ENCODE results near the gene DDX27.
"Not testable (repeated sequence)": the region's sequence is repeated elsewhere in the genome, so short reads cannot be mapped to it uniquely, and the experiment has no call there.

Gene DDX27

GRCh38 chr20:49203011-49203410 is 16.2 kb upstream of the DDX27 start:
- no peak for DNase-seq (ENCODE audit: low spot score)

- DNase-seq (ENCODE audit: low spot score), result no peak
Observed at GRCh38 chr20:49203746-49204145, 15.5 kb upstream of the DDX27 start.

- no peak for DNase-seq (ENCODE audit: low spot score)
Observed at GRCh38 chr20:49207076-49207475, 12.1 kb upstream of the DDX27 start.

GRCh38 chr20:49210101-49210756 is 9.0 kb upstream of the DDX27 start:
- DNase-seq (ENCODE audit: low spot score), result no peak

GRCh38 chr20:49210757-49211110 is 8.5 kb upstream of the DDX27 start:
- DNase-seq (ENCODE audit: low spot score), result no peak

- DNase-seq (ENCODE audit: low spot score), result no peak
Observed at GRCh38 chr20:49214571-49214970, 4.6 kb upstream of the DDX27 start.

- no peak for DNase-seq (ENCODE audit: low spot score)
Observed at GRCh38 chr20:49215232-49215631, 4.0 kb upstream of the DDX27 start.

GRCh38 chr20:49216991-49217578 is 2.1 kb upstream of the DDX27 start:
- peak; percentile 94 for DNase-seq (ENCODE audit: low spot score)

GRCh38 chr20:49218739-49219090 is 501 bp upstream of the DDX27 start:
- not testable (repeated sequence) for DNase-seq (ENCODE audit: low spot score)

- no peak for DNase-seq (ENCODE audit: low spot score)
Observed at GRCh38 chr20:49219924-49220831, 962 bp downstream of the DDX27 start.

GRCh38 chr20:49225896-49226295 is 6.7 kb downstream of the DDX27 start:
- no peak for DNase-seq (ENCODE audit: low spot score)

- DNase-seq (ENCODE audit: low spot score), result no peak
Observed at GRCh38 chr20:49228676-49229075, 9.5 kb downstream of the DDX27 start.

- DNase-seq (ENCODE audit: low spot score), result no peak
Observed at GRCh38 chr20:49229381-49229780, 10.2 kb downstream of the DDX27 start.

- no peak for DNase-seq (ENCODE audit: low spot score)
Observed at GRCh38 chr20:49230021-49230420, 10.8 kb downstream of the DDX27 start.

- DNase-seq (ENCODE audit: low spot score), result peak; percentile 52
Observed at GRCh38 chr20:49230561-49231133, 11.4 kb downstream of the DDX27 start.

GRCh38 chr20:49231471-49231870 is 12.3 kb downstream of the DDX27 start:
- no peak for DNase-seq (ENCODE audit: low spot score)

- no peak for DNase-seq (ENCODE audit: low spot score)
Observed at GRCh38 chr20:49233226-49233625, 14.0 kb downstream of the DDX27 start.

GRCh38 chr20:49234831-49235230 is 15.6 kb downstream of the DDX27 start:
- no peak for DNase-seq (ENCODE audit: low spot score)

GRCh38 chr20:49236301-49236700 is 17.1 kb downstream of the DDX27 start:
- DNase-seq (ENCODE audit: low spot score), result no peak

- no peak for DNase-seq (ENCODE audit: low spot score)
Observed at GRCh38 chr20:49237531-49237930, 18.3 kb downstream of the DDX27 start.

GRCh38 chr20:49245921-49246740 is 26.9 kb downstream of the DDX27 start:
- DNase-seq (ENCODE audit: low spot score), result peak; percentile 81

- DNase-seq (ENCODE audit: low spot score), result no peak
Observed at GRCh38 chr20:49247169-49247723, 28.0 kb downstream of the DDX27 start.

All from pons (tissue), 1 donor.